OCI-LY1 (cell line): Measurements from ENCODE around the gene TMEM263.

Source experiments
- H2AFZ ChIP-seq: fragments of 200-600 bp; sonication (generic), shearing (Covaris generic); 2 replicates; pipeline ENCODE4 v1.6.0; 2014; ENCODE audit warnings: antibody characterized with exemption, mild to moderate bottlenecking, low read length
- H3F3A ChIP-seq: fragments of 200-600 bp; sonication (generic), shearing (Covaris generic); 2 replicates; pipeline ENCODE4 v1.6.0; 2014; ENCODE audit warnings: mild to moderate bottlenecking, antibody characterized with exemption, low read length, moderate library complexity; ENCODE audit not compliant: insufficient read depth
- H3K27ac ChIP-seq: fragments of 200-600 bp; sonication (generic); 2 replicates; pipeline ENCODE4 v1.5.1; 2014; ENCODE audit warnings: low read length, mixed run types, mild to moderate bottlenecking, low read depth; ENCODE audit not compliant: poor library complexity, severe bottlenecking
- H3K27me3 ChIP-seq: fragments of 200-600 bp; sonication (generic); 2 replicates; pipeline ENCODE4 v1.6.0; 2014; ENCODE audit warnings: antibody characterized with exemption, mild to moderate bottlenecking, low read length, moderate library complexity; ENCODE audit not compliant: insufficient read depth
- H3K36me3 ChIP-seq: fragments of 200-600 bp; sonication (generic); 2 replicates; pipeline ENCODE4 v1.6.1; 2014; ENCODE audit warnings: mild to moderate bottlenecking, antibody characterized with exemption, low read length, moderate library complexity, mixed read lengths; ENCODE audit not compliant: insufficient read depth
- H3K4me1 ChIP-seq: fragments of 200-600 bp; sonication (generic); 2 replicates; pipeline ENCODE4 v1.5.1; 2014; ENCODE audit warnings: mild to moderate bottlenecking, low read length, moderate library complexity; ENCODE audit not compliant: insufficient read depth, severe bottlenecking
- H3K4me2 ChIP-seq: fragments of 200-600 bp; sonication (generic), shearing (Covaris generic); 2 replicates; pipeline ENCODE4 v1.6.1; 2014; ENCODE audit warnings: low read length
- H3K4me3 ChIP-seq: fragments of 200-600 bp; sonication (generic); 2 replicates; pipeline ENCODE4 v1.5.1; 2014; ENCODE audit warnings: low read length, low read depth, mild to moderate bottlenecking, mixed read lengths; ENCODE audit not compliant: poor library complexity, severe bottlenecking
- H3K79me2 ChIP-seq: fragments of 200-600 bp; shearing (Covaris generic); 2 replicates; pipeline ENCODE4 v1.6.1; 2016; ENCODE audit warnings: mixed run types, low read length, mixed read lengths; ENCODE audit not compliant: insufficient read depth
- H3K9ac ChIP-seq: fragments of 200-600 bp; sonication (generic), shearing (Covaris generic); 2 replicates; pipeline ENCODE4 v1.6.1; 2014; ENCODE audit warnings: mild to moderate bottlenecking, low read length, mixed read lengths
- H3K9me2 ChIP-seq: fragments of 200-600 bp; sonication (generic), shearing (Covaris generic); 2 replicates; pipeline ENCODE4 v1.6.1; 2014; ENCODE audit warnings: low read depth, mild to moderate bottlenecking, low read length, mixed read lengths
- H3K9me3 ChIP-seq: fragments of 200-600 bp; shearing (Covaris generic); 2 replicates; pipeline ENCODE4 v1.6.1; 2014; ENCODE audit warnings: low read length, mixed read lengths
- H4K20me1 ChIP-seq: fragments of 200-600 bp; sonication (generic), shearing (Covaris generic); 2 replicates; pipeline ENCODE4 v1.6.0; 2016; ENCODE audit warnings: mild to moderate bottlenecking, low read length; ENCODE audit not compliant: insufficient read depth
- CTCF ChIP-seq: fragments of 200-600 bp; sonication (generic), shearing (Covaris generic); IDR thresholded peaks from 2 replicates; pipeline ENCODE4 v1.5.1; 2017; ENCODE audit warnings: mild to moderate bottlenecking, antibody characterized with exemption, low read length, moderate library complexity, mixed read lengths
- EZH2 ChIP-seq: fragments of 200-600 bp; sonication (generic), shearing (Covaris generic); IDR thresholded peaks from 2 replicates; pipeline ENCODE4 v1.8.0; 2017; ENCODE audit warnings: borderline replicate concordance, mixed run types, mild to moderate bottlenecking, antibody characterized with exemption, low read length, moderate library complexity, mixed read lengths

The TMEM263 gene

GRCh38 chr12:106907846-106908245 lies 47.9 kb upstream of the TMEM263 start:
- no peaks in the 10 kb centered on the region for H3K36me3 ChIP-seq
- no peak overlapping the region for H3K4me3 ChIP-seq
- no peaks in the 10 kb centered on the region for H3K79me2 ChIP-seq
- H3K27me3 ChIP-seq = no peaks in the 10 kb centered on the region
- H3K4me2 ChIP-seq = no peak overlapping the region
- no peaks in the 10 kb centered on the region for H3K9me3 ChIP-seq
- H3K4me1 ChIP-seq = peaks cover 4% of the 10 kb centered on the region
- no peak overlapping the region for H3K9ac ChIP-seq
- no peaks in the 10 kb centered on the region for H4K20me1 ChIP-seq
- no peak overlapping the region for H3K27ac ChIP-seq
- no peak overlapping the region for H2AFZ ChIP-seq
- TF ChIP-seq CTCF = no peak
- no peak for TF ChIP-seq EZH2
- no peaks in the 10 kb centered on the region for H3K9me2 ChIP-seq
- no peaks in the 10 kb centered on the region for H3F3A ChIP-seq

GRCh38 chr12:106908561-106908960 lies 47.1 kb upstream of the TMEM263 start:
- no peaks in the 10 kb centered on the region for H3K27me3 ChIP-seq
- no peak for TF ChIP-seq EZH2
- TF ChIP-seq CTCF = no peak
- no peaks in the 10 kb centered on the region for H4K20me1 ChIP-seq
- no peaks in the 10 kb centered on the region for H3K36me3 ChIP-seq
- no peaks in the 10 kb centered on the region for H3K9me2 ChIP-seq
- H3K79me2 ChIP-seq = no peaks in the 10 kb centered on the region
- no peak overlapping the region for H2AFZ ChIP-seq
- H3K27ac ChIP-seq = no peak overlapping the region
- H3K9me3 ChIP-seq = no peaks in the 10 kb centered on the region
- H3K4me2 ChIP-seq = no peak overlapping the region
- no peak overlapping the region for H3K9ac ChIP-seq
- no peaks in the 10 kb centered on the region for H3F3A ChIP-seq
- H3K4me1 ChIP-seq = peaks cover 4% of the 10 kb centered on the region
- H3K4me3 ChIP-seq = no peak overlapping the region

GRCh38 chr12:106910202-106910601 lies 45.5 kb upstream of the TMEM263 start:
- no peaks in the 10 kb centered on the region for H3K9me2 ChIP-seq
- no peak overlapping the region for H3K4me3 ChIP-seq
- no peaks in the 10 kb centered on the region for H3K9me3 ChIP-seq
- no peaks in the 10 kb centered on the region for H3F3A ChIP-seq
- no peaks in the 10 kb centered on the region for H3K27me3 ChIP-seq
- no peak overlapping the region for H3K9ac ChIP-seq
- H3K27ac ChIP-seq = no peak overlapping the region
- no peak overlapping the region for H2AFZ ChIP-seq
- no peak overlapping the region for H3K4me2 ChIP-seq
- H3K36me3 ChIP-seq = no peaks in the 10 kb centered on the region
- H4K20me1 ChIP-seq = no peaks in the 10 kb centered on the region
- H3K79me2 ChIP-seq = no peaks in the 10 kb centered on the region
- TF ChIP-seq CTCF (no peak), EZH2 (no peak)
- peaks cover 4% of the 10 kb centered on the region for H3K4me1 ChIP-seq
